Brain microvascular endothelial cell (primary cell): ENCODE results near the gene SIPA1L3.

ENCODE experiments used
- DNase-seq: peaks from one replicate; pipeline ENCODE4 v3.0.0-alpha.2; 2020
- H3K27ac ChIP-seq: fragments of 250-450 bp; sonication (Bioruptor Pico); 2 replicates; pipeline ENCODE4 v1.5.1; 2020; ENCODE audit warnings: mild to moderate bottlenecking, moderate library complexity
- H3K27me3 ChIP-seq: fragments of 250-450 bp; sonication (Bioruptor Pico); replicated peaks from 2 replicates; pipeline ENCODE4 v1.5.1; 2020; ENCODE audit warnings: mild to moderate bottlenecking
- H3K36me3 ChIP-seq: fragments of 250-450 bp; sonication (Bioruptor Pico); replicated peaks from 2 replicates; pipeline ENCODE4 v1.5.1; 2020; ENCODE audit warnings: mild to moderate bottlenecking
- H3K4me3 ChIP-seq: 2 replicates; pipeline ENCODE4 v1.5.1; 2011; ENCODE audit warnings: low read depth, mild to moderate bottlenecking, control low read depth, low read length, moderate library complexity
- CTCF ChIP-seq: IDR thresholded peaks from 2 replicates; pipeline ENCODE4 v1.5.1; 2011; ENCODE audit warnings: low read depth, mild to moderate bottlenecking, moderate library complexity, low read length, control low read depth, inconsistent platforms; ENCODE audit errors: missing control alignments
- in situ Hi-C: cut with HindIII; loops from 2 replicates; pipeline ENCODE4 v1.10.0; 2017; ENCODE audit warnings: low sequenced_read_pairs, low pct_ligation_motif_present

SIPA1L3 gene

DNA sequence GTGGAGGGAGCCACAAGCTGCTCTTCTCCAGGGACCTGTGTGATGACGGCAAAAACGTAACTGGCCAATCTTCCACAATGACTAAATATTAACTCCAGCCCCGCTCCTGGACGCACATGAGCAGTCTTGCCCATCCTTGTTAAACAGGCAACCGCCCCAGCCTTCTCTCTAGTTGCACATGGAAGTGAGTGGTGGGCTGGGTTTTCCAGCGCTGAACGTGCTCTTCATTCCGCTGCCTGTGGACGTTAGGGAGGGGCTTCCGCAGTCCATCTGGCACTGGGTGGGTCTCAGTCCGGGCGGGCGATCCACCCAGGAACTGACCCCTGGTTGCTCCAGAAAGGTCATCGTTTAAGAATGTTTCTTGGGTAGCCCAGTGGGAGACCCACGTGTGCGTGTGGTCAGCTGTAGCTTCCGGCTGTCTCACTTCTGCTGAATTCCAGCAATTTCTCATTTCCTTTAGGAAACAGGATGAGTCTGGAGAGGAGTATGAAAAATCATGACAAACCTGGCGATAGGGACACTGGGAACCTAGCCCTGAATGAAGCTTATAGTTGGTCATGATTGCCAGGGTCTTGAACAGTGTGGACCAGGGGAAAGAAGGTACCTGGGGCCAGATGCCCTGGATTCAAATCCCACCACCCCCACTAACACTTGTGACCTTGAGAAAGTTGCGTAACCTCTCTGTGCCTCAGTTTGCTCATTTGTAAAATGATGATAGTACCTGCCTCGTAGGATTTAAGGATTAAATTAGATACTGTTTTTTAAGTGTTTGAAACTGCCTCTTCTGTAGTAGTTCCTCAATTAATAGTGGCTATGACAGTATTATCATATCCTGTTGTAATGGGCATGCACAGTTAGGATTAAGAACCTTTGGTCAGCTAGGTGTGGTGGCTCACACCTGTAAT, 92.6 kb downstream of the SIPA1L3 start:
- peak; percentile 99 for DNase-seq
- no peak for TF ChIP-seq CTCF
- Histone ChIP-seq H3K27me3 (no peaks in the 10 kb centered on the region), H3K27ac (peak overlapping the region; percentile 98), H3K4me3 (no peak overlapping the region), H3K36me3 (peaks cover 3% of the 10 kb centered on the region)
- in situ Hi-C loops: no loop called here

DNA sequence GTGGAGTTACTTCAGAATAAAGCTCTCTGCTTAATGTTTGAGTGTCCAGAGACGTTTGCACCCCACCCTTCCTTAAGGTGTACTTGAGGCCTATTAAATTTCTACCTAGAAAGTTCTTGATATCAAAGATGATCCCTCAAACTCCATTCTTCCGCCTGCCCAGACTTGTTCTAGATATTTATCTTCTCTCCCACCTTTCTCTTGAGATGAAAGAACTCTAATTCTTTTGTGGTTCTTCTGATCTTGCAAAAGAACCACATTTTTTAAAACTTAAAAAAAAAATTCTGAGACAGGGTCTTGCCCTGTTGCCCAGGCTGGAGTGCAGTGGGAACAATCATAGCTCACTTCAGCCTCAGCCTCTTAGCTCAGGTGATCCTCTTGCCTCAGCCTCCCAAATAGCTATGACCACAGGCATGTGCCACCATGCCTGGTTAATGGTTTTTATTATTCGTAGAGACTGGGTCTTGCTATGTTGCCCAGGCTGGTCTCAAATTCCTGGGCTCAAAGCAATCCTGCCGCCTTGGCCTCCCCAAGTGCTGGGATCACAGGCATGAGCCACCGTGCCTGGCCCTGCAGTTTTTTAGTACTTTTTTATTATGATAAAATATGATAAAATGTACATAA, 94.3 kb downstream of the SIPA1L3 start:
- in situ Hi-C loops: no loop called here
- H3K27ac ChIP-seq: peak overlapping the region; percentile 67
- H3K36me3 ChIP-seq: no peaks in the 10 kb centered on the region
- no peak for TF ChIP-seq CTCF
- DNase-seq: no peak
- H3K4me3 ChIP-seq: no peak overlapping the region
- no peaks in the 10 kb centered on the region for H3K27me3 ChIP-seq

DNA sequence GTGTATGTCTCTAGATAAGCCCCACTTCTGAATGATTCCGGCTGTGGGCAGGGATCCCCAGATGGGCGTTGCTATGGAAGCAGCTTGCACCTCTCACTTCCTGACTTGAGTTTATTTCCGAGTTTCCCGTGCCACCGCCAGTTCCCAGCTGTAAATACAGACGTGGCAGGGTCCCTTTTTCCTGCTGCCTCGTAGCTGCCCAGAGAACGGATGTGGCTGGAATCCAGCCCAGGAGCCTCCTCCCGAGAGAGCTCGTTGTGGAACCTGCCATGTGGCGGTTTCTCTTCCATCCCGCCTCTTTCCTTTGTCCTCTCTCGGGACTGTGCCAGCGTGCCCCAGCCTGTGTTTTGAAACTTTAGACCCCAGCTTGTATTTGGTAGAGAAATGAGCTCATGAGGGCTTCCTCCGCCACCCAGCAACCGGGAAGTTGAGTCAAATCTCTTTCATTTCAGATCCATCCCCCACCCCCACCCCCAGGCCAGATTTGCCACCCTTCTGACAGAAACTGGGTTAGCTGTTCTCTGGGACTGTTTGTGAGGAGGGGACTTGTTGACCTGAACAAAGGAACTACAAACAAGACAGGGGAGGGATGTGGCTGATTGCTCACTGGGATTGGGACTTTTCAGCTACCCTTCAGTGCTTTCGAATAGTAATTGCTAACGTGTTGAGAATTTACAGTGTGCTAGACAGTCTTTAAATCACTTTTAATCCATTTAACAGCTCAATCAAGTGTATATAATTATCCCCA, 96.6 kb downstream of the SIPA1L3 start:
- no peak for TF ChIP-seq CTCF
- in situ Hi-C loops: no loop called here
- peak overlapping the region; percentile 97 for H3K27ac ChIP-seq
- H3K27me3 ChIP-seq: no peaks in the 10 kb centered on the region
- peak overlapping the region; percentile 20 for H3K4me3 ChIP-seq
- H3K36me3 ChIP-seq: no peaks in the 10 kb centered on the region
- peak; percentile 90 for DNase-seq

DNA sequence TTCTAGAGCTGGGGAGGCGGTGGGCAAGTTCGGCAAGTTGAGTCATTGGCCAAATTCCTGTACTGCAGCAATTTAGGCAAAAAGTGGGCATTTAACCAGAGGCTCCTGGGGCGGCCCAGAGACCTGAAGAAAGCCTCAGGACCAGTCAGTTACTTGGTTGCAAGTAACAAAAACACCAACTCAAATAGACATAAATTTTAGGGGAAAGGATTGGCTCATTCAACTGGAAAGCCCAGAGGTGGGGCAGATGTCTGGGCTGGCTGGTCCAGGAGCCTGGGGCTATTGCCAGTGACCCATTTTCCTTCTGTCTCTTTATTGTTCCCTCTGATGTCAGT, 97.1 kb downstream of the SIPA1L3 start:
- peak; percentile 26 for DNase-seq
- in situ Hi-C loops: no loop called here
- H3K27me3 ChIP-seq: no peaks in the 10 kb centered on the region
- H3K4me3 ChIP-seq: peak overlapping the region; percentile 33
- no peak for TF ChIP-seq CTCF
- H3K27ac ChIP-seq: peak overlapping the region; percentile 97
- H3K36me3 ChIP-seq: no peaks in the 10 kb centered on the region

DNA sequence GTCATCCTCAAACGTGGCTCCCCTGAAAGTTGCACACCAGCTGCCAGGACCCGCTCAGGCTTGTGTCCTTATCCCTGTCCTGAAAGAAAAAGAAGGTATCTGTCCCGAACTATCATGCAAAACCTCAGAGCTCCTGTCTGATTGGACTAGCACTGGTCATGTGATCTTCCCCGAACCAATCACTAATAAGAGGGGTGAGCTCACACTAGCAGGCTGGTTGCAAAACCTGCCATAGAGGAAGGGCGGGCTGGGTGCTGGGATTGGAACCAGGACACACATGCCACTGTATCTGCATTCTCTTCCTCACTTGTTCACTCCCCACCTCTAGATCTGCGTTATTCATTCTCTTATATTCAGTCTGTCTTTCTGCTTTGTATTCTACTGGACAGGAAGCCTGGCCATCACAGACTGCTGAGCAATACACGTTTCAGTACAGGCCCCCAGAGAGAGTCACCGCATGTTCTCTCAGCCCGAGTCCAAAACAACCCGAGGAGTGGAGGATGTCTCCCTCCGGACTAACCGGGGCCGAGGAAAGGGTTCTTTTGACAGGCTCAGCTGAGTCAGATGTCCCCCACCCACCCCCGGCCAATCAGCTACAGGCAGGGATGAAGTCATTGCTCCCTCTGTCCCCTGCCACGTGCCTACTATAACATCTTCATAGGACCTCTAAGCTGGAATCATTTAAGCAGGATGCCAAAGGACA, 97.7 kb downstream of the SIPA1L3 start:
- Histone ChIP-seq H3K27ac (peak overlapping the region; percentile 97), H3K4me3 (peak overlapping the region; percentile 33), H3K27me3 (no peaks in the 10 kb centered on the region), H3K36me3 (no peaks in the 10 kb centered on the region)
- peak; percentile 98 for DNase-seq
- in situ Hi-C loops: no loop called here
- no peak for TF ChIP-seq CTCF
